ENCODE measurements around the gene SSH3.

Gene SSH3

GRCh38 chr11:67300256-67300755 is 3.0 kb upstream of the SSH3 start:
- Histone ChIP-seq H3K36me3 (ENCODE audit: low read length) (peaks cover 11% of the 10 kb centered on the region), H3K9ac (ENCODE audit: low read length) (no peak overlapping the region), H3K4me3 (ENCODE audit: insufficient read depth, low read length, poor library complexity, severe bottlenecking) (no peak overlapping the region), H3F3A (ENCODE audit: insufficient read depth) (no peaks in the 10 kb centered on the region), H3K27me3 (ENCODE audit: low read length) (no peaks in the 10 kb centered on the region), H2AFZ (ENCODE audit: low read depth, low read length, severe bottlenecking) (no peak overlapping the region), H4K20me1 (ENCODE audit: low read depth, low read length) (no peaks in the 10 kb centered on the region), H3K9me3 (ENCODE audit: insufficient read depth, low read length) (no peaks in the 10 kb centered on the region), H3K27ac (ENCODE audit: low read depth, low read length) (no peak overlapping the region), H3K79me2 (ENCODE audit: insufficient read depth, low read length) (no peaks in the 10 kb centered on the region), H3K4me2 (ENCODE audit: low read depth, low read length, poor library complexity, severe bottlenecking) (no peak overlapping the region), H3K9me2 (replicated peaks; ENCODE audit: insufficient read depth, low read length) (no peaks in the 10 kb centered on the region)
- no peak for TF ChIP-seq CTCF (IDR thresholded peaks at IDR 0.05; ENCODE audit: insufficient read depth, low read length, poor library complexity, severe bottlenecking)
- no peak for TF ChIP-seq EZH2phosphoT487 (conservative IDR thresholded peaks at IDR 0.05; ENCODE audit: low read length)

- peaks cover 7% of the 10 kb centered on the region for H3K36me3 ChIP-seq (ENCODE audit: low read length)
- no peak overlapping the region for H3K27ac ChIP-seq (ENCODE audit: low read depth, low read length)
Observed at GRCh38 chr11:67300756-67301312, 2.5 kb upstream of the SSH3 start.

GRCh38 chr11:67301313-67301921 is 1.9 kb upstream of the SSH3 start:
- Histone ChIP-seq H2AFZ (ENCODE audit: low read depth, low read length, severe bottlenecking) (no peak overlapping the region), H3F3A (ENCODE audit: insufficient read depth) (no peaks in the 10 kb centered on the region), H3K9me3 (ENCODE audit: insufficient read depth, low read length) (no peaks in the 10 kb centered on the region), H3K9me2 (replicated peaks; ENCODE audit: insufficient read depth, low read length) (no peaks in the 10 kb centered on the region), H4K20me1 (ENCODE audit: low read depth, low read length) (no peaks in the 10 kb centered on the region), H3K9ac (ENCODE audit: low read length) (no peak overlapping the region), H3K4me3 (ENCODE audit: insufficient read depth, low read length, poor library complexity, severe bottlenecking) (no peak overlapping the region), H3K4me2 (ENCODE audit: low read depth, low read length, poor library complexity, severe bottlenecking) (no peak overlapping the region), H3K79me2 (ENCODE audit: insufficient read depth, low read length) (no peaks in the 10 kb centered on the region), H3K27me3 (ENCODE audit: low read length) (no peaks in the 10 kb centered on the region), H3K36me3 (ENCODE audit: low read length) (peaks cover under 1% of the 10 kb centered on the region; the same call in 1 of the 2 replicates), H3K27ac (ENCODE audit: low read depth, low read length) (no peak overlapping the region)
- TF ChIP-seq CTCF (IDR thresholded peaks at IDR 0.05; ENCODE audit: insufficient read depth, low read length, poor library complexity, severe bottlenecking), result no peak
- no peak for TF ChIP-seq EZH2phosphoT487 (conservative IDR thresholded peaks at IDR 0.05; ENCODE audit: low read length)

More at GRCh38 chr11:67300756-67301312, 2.5 kb upstream of the SSH3 start:
- Histone ChIP-seq H4K20me1 (ENCODE audit: low read depth, low read length) (no peaks in the 10 kb centered on the region), H3F3A (ENCODE audit: insufficient read depth) (no peaks in the 10 kb centered on the region), H3K4me2 (ENCODE audit: low read depth, low read length, poor library complexity, severe bottlenecking) (no peak overlapping the region), H3K27me3 (ENCODE audit: low read length) (no peaks in the 10 kb centered on the region), H3K4me3 (ENCODE audit: insufficient read depth, low read length, poor library complexity, severe bottlenecking) (no peak overlapping the region), H3K9me3 (ENCODE audit: insufficient read depth, low read length) (no peaks in the 10 kb centered on the region), H2AFZ (ENCODE audit: low read depth, low read length, severe bottlenecking) (no peak overlapping the region), H3K9ac (ENCODE audit: low read length) (no peak overlapping the region), H3K79me2 (ENCODE audit: insufficient read depth, low read length) (no peaks in the 10 kb centered on the region), H3K9me2 (replicated peaks; ENCODE audit: insufficient read depth, low read length) (no peaks in the 10 kb centered on the region)
- TF ChIP-seq CTCF (IDR thresholded peaks at IDR 0.05; ENCODE audit: insufficient read depth, low read length, poor library complexity, severe bottlenecking) (no peak), EZH2phosphoT487 (conservative IDR thresholded peaks at IDR 0.05; ENCODE audit: low read length) (no peak)

All from SU-DHL-6 (cell line).